Thoracic aorta (tissue), 2 donors: ENCODE data around the gene PDX1. TPM values are rescaled to one million over a fixed set of nuclear protein-coding genes. Genes with fewer than 3 reads are reported as not detected.
A peak's percentile ranks its signal among the peaks of the same experiment; 100 is the strongest.

Experiments used
- ATAC-seq: fragments of 150-250 bp; one replicate; pipeline ENCODE4 v1.8.0; 2017; ENCODE audit warnings: low read depth; ENCODE audit not compliant: insufficient number of reproducible peaks, low FRiP score
- DNase-seq: peaks from one replicate; pipeline ENCODE4 v3.0.0-alpha.2; 2020; ENCODE audit warnings: low spot score
- H3K27ac ChIP-seq, 2 donors: fragments of 200-600 bp; sonication (generic); 1 replicate in 1 of 2; 2 replicates in 1 of 2; pipeline ENCODE4 v1.5.1; 2016; ENCODE audit warnings: mild to moderate bottlenecking in 2 of 2, moderate library complexity in 2 of 2
- H3K27me3 ChIP-seq: fragments of 200-600 bp; sonication (generic); replicated peaks from 2 replicates; pipeline ENCODE4 v1.6.0; 2016; ENCODE audit warnings: mild to moderate bottlenecking; ENCODE audit not compliant: insufficient read depth
- H3K36me3 ChIP-seq: fragments of 200-600 bp; sonication (generic); one replicate; pipeline ENCODE4 v1.5.1; 2016
- H3K4me1 ChIP-seq, 2 donors: fragments of 200-600 bp; sonication (generic); 1 replicate in 1 of 2; 2 replicates in 1 of 2; pipeline versions ENCODE4 v1.5.1 to v1.6.0; 2016; ENCODE audit warnings: low read depth in 2 of 2, mild to moderate bottlenecking in 1 of 2; ENCODE audit not compliant: control insufficient read depth in 1 of 2
- H3K4me3 ChIP-seq: fragments of 200-600 bp; sonication (generic); 2 replicates; pipeline ENCODE4 v1.5.1; 2016; ENCODE audit warnings: mild to moderate bottlenecking
- H3K9me3 ChIP-seq: fragments of 200-600 bp; sonication (generic); 2 replicates; pipeline ENCODE4 v1.5.1; 2016
- CTCF ChIP-seq: fragments of 200-600 bp; sonication (generic); IDR thresholded peaks from one replicate; pipeline ENCODE4 v1.5.1; 2019; ENCODE audit warnings: antibody characterized with exemption
- total RNA-seq, 2 donors: library from RNA; depleted of rRNA; stranded (reverse); fragments of >200 nt; gene quantifications; one replicate each; pipeline versions ENCODE4 v1.1.0 to v1.2.3, GENCODE V29; 2016

The PDX1 gene
- total RNA-seq: under 1 TPM in 1 of 2 donors, not detected in 1; 0.28 TPM

GRCh38 chr13:27919934-27920676 is at the start of gene PDX1:
Gene PDX1, plus strand, starts transcription at chr13:27920000. Its CDS starts 139 bp downstream, at chr13:27920139.
- DNase-seq (no peak), ATAC-seq (no peak)
- no peaks in the 10 kb centered on the region for H3K9me3 ChIP-seq
- no peak for TF ChIP-seq CTCF
- peaks cover 22 to 45% of the 10 kb centered on the region in 2 donors for H3K4me1 ChIP-seq
- peaks cover 7% of the 10 kb centered on the region for H3K27me3 ChIP-seq
- no peaks in the 10 kb centered on the region for H3K36me3 ChIP-seq
- H3K27ac ChIP-seq: no peak within 1 kb of the TSS
- peak within 1 kb of the TSS; percentile 67 for H3K4me3 ChIP-seq

- TF ChIP-seq CTCF: no peak
- Histone ChIP-seq H3K27me3 (no peaks in the 10 kb centered on the region), H3K4me3 (no peak overlapping the region), H3K36me3 (no peaks in the 10 kb centered on the region), H3K4me1 (no peaks in the 10 kb centered on the region), H3K27ac (no peak overlapping the region), H3K9me3 (no peaks in the 10 kb centered on the region)
- ATAC-seq: no peak
- DNase-seq: no peak
These were observed 41.5 kb upstream of the PDX1 start for GRCh38 chr13:27878274-27878673.

- DNase-seq (no peak), ATAC-seq (no peak)
- Histone ChIP-seq H3K36me3 (no peaks in the 10 kb centered on the region), H3K4me3 (no peak overlapping the region), H3K9me3 (peaks cover 5% of the 10 kb centered on the region), H3K27me3 (no peaks in the 10 kb centered on the region), H3K27ac (no peak overlapping the region), H3K4me1 (no peaks in the 10 kb centered on the region)
- no peak for TF ChIP-seq CTCF
These were observed 30.3 kb upstream of the PDX1 start for GRCh38 chr13:27889471-27889870.

- no peaks in the 10 kb centered on the region for H3K4me1 ChIP-seq
- peaks cover 5% of the 10 kb centered on the region for H3K9me3 ChIP-seq
- no peaks in the 10 kb centered on the region for H3K27me3 ChIP-seq
- no peak overlapping the region for H3K4me3 ChIP-seq
- no peaks in the 10 kb centered on the region for H3K36me3 ChIP-seq
- TF ChIP-seq CTCF: no peak
- ATAC-seq: no peak
- H3K27ac ChIP-seq: no peak overlapping the region
- no peak for DNase-seq
These were observed 23.1 kb upstream of the PDX1 start for GRCh38 chr13:27896726-27897125.

GRCh38 chr13:27904719-27905118 is 15.1 kb upstream of the PDX1 start:
- H3K4me1 ChIP-seq: no peaks in the 10 kb centered on the region
- ATAC-seq (no peak), DNase-seq (no peak)
- no peak overlapping the region for H3K4me3 ChIP-seq
- H3K27ac ChIP-seq: no peak overlapping the region
- H3K27me3 ChIP-seq: no peaks in the 10 kb centered on the region
- TF ChIP-seq CTCF: no peak
- H3K9me3 ChIP-seq: no peaks in the 10 kb centered on the region
- H3K36me3 ChIP-seq: no peaks in the 10 kb centered on the region
